ENCODE results near the gene SAMD8. TPM values are rescaled to one million over a fixed set of nuclear protein-coding genes. Genes with fewer than 3 reads are reported as not detected.

The SAMD8 gene
- polyA plus RNA-seq (2013, experiment 1 of 2): 7.3 TPM
- polyA plus RNA-seq (2013, experiment 2 of 2): 7.9 TPM

DNA sequence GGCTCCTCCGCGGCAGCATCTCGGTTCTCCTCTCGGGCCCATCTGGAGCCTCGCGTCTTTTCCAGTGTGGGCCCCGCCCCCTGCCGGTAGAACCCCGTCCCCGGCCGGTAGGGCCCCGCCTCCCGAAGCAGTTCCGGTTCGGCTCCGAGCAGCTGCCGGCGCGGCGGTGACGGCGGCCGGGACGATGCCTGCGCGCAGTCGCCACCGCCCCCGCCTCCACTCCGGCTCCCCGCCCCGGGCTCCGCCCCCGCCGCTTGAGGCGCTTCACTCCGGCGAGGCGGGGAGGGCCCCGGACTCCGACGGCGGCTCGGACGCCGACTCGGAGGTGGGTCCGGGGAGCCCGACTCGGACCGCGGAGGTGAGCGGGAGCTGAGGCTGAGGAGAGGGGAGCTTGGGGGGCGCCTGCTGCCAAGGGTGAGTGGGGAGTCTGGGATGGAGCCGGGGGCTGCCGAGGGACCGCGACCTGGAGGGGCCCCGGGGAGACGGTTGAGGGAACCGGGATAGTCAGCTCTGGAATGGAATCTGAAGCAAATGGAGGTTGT, at the start of gene SAMD8:
TSS of gene SAMD8 (plus strand) at position 292 of the 542 bp plus-strand sequence. CDS start 38,873 bp downstream, outside the sequence.
- DNase-seq: peak; percentile 98
- Histone ChIP-seq H2AK5ac (ENCODE audit: low read length) (peak within 1 kb of the TSS; percentile 11), H2BK120ac (ENCODE audit: low read depth, low read length) (no peak within 1 kb of the TSS), H3K4ac (ENCODE audit: low read depth, low read length) (peak within 1 kb of the TSS; percentile 22), H3K9ac (ENCODE audit: low read length) (peak within 1 kb of the TSS; percentile 88), H3K36me3 (ENCODE audit: control insufficient read depth, insufficient read depth, low read length) (no peaks in the 10 kb centered on the region), H4K5ac (ENCODE audit: low read length) (no peak within 1 kb of the TSS), H3K27me3 (ENCODE audit: insufficient read depth, low read length, poor library complexity) (no peaks in the 10 kb centered on the region), H3K18ac (ENCODE audit: low read length) (peak within 1 kb of the TSS; percentile 33), H3K4me3 (ENCODE audit: low read length) (peak within 1 kb of the TSS; percentile 91), H2BK15ac (replicated peaks; ENCODE audit: low read depth) (no peak within 1 kb of the TSS), H3K4me1 (ENCODE audit: control insufficient read depth, low read depth, low read length) (peaks cover 3% of the 10 kb centered on the region), H3K79me2 (ENCODE audit: control insufficient read depth, insufficient read depth, low read length) (peaks cover 16% of the 10 kb centered on the region), H2BK5ac (ENCODE audit: low read length) (peak within 1 kb of the TSS; percentile 39), H3K23ac (ENCODE audit: low read length) (peak within 1 kb of the TSS; percentile 70), H3K4me2 (ENCODE audit: low read length) (peak within 1 kb of the TSS; percentile 81), H3K27ac (ENCODE audit: low read depth, low read length) (peak within 1 kb of the TSS; percentile 83), H3K56ac (ENCODE audit: low read length) (peak within 1 kb of the TSS; percentile 91), H3K79me1 (ENCODE audit: low read length) (peaks cover 5% of the 10 kb centered on the region), H4K8ac (ENCODE audit: low read depth, low read length) (no peak within 1 kb of the TSS)
- WGBS (ENCODE audit: extremely low coverage, insufficient coverage, low lambda C conversion rate): no CpG with 5 or more reads among the region's 61 CpGs

DNA sequence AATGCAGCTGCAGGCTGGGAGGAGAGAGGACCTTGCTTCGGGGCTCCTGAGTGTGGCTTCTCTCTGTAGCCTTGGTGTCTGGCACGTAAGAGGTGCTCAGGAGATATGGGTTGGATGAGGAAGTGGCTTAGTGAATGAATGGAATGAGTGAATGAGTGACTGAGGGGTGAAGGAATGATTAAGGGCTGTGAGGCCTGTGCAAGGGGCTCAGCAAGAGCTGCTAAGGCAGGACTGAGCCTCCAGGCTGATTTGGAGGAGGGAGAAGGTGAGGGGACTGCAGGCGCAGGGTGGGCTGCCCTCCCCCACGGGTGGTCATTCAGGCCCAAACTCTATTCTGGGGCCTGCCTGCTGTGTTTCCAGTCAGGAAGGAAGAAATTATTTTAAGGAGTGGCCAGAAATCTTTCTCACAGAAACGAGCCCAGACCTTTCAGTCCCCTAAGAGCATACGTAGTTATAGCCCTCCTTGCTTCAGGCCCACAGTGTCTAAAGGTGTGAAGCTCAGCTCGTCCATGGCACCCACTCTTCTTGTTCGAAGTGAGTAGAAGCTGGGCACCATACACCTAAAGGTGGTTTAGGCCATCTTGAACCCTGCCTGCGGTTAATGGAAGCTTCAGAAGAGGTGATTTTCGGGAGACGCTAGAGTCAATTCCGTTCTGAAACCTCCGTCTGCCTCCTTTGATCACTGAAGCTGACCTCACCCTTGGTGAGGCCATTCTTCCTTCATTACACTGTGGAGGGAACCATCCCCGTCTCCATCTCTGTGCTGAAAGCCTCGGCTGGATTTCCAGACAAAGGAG, 49.5 kb upstream of the SAMD8 start:
- H3K4me3 ChIP-seq (ENCODE audit: low read length): no peak overlapping the region
- H2BK15ac ChIP-seq (replicated peaks; ENCODE audit: low read depth): no peak overlapping the region
- H2BK5ac ChIP-seq (ENCODE audit: low read length): no peak overlapping the region
- H3K18ac ChIP-seq (ENCODE audit: low read length): no peak overlapping the region
- DNase-seq: no peak
- no peak overlapping the region for H4K5ac ChIP-seq (ENCODE audit: low read length)
- no peak overlapping the region for H2AK5ac ChIP-seq (ENCODE audit: low read length)
- no peak overlapping the region for H3K9ac ChIP-seq (ENCODE audit: low read length)
- no peak overlapping the region for H2BK120ac ChIP-seq (ENCODE audit: low read depth, low read length)
- no peaks in the 10 kb centered on the region for H3K79me2 ChIP-seq (ENCODE audit: control insufficient read depth, insufficient read depth, low read length)
- H4K8ac ChIP-seq (ENCODE audit: low read depth, low read length): no peak overlapping the region
- H3K23ac ChIP-seq (ENCODE audit: low read length): no peak overlapping the region
- no peak overlapping the region for H3K4me2 ChIP-seq (ENCODE audit: low read length)
- peaks cover 5% of the 10 kb centered on the region for H3K4me1 ChIP-seq (ENCODE audit: control insufficient read depth, low read depth, low read length)
- H3K27ac ChIP-seq (ENCODE audit: low read depth, low read length): no peak overlapping the region
- no peaks in the 10 kb centered on the region for H3K27me3 ChIP-seq (ENCODE audit: insufficient read depth, low read length, poor library complexity)
- WGBS (ENCODE audit: extremely low coverage, insufficient coverage, low lambda C conversion rate): no CpG with 5 or more reads among the region's 15 CpGs
- no peaks in the 10 kb centered on the region for H3K36me3 ChIP-seq (ENCODE audit: control insufficient read depth, insufficient read depth, low read length)
- no peak overlapping the region for H3K56ac ChIP-seq (ENCODE audit: low read length)
- no peak overlapping the region for H3K4ac ChIP-seq (ENCODE audit: low read depth, low read length)
- no peaks in the 10 kb centered on the region for H3K79me1 ChIP-seq (ENCODE audit: low read length)

DNA sequence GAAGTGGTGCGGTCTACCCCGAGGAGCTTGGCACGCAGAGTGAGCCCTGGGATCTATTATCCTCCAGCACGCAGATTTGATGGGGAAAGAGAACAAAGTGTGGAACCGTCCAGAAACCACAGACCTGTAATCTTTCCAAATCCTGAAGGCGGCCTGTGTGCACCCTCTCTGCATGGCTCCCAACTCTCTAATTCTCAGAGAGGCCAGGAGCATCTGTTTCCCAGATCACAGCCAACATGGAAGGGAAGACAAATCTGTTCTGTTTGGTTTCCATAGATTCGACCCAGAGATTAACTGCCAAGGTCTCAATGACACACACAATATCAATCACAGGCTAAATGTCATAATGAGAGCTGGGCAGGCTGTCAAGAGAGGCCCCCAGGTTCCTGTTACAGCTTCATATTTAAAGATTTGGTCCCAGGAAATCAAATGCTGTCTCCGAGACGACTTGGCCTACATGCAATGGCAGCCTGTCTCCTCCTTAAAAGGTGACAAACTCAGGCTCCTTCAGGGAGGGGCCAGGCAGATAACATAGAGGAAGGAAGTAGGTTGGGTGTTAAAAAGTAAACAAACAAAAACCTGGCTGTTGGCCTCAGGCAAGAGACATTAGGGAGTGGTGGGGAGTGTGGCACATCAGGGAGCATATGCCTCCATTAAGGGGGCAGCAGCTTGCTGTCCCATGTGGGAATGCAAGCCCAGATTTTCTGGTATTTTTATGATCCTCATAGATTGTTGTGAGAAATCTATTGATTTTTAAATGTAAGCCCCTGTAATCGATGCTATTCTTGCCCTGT, 48.8 kb upstream of the SAMD8 start:
- no peak overlapping the region for H3K27ac ChIP-seq (ENCODE audit: low read depth, low read length)
- H3K79me1 ChIP-seq (ENCODE audit: low read length): no peaks in the 10 kb centered on the region
- no peak overlapping the region for H4K8ac ChIP-seq (ENCODE audit: low read depth, low read length)
- no peak overlapping the region for H2BK120ac ChIP-seq (ENCODE audit: low read depth, low read length)
- no peak overlapping the region for H4K5ac ChIP-seq (ENCODE audit: low read length)
- H3K4me2 ChIP-seq (ENCODE audit: low read length): no peak overlapping the region
- no peak overlapping the region for H3K23ac ChIP-seq (ENCODE audit: low read length)
- H2AK5ac ChIP-seq (ENCODE audit: low read length): no peak overlapping the region
- no peak overlapping the region for H3K9ac ChIP-seq (ENCODE audit: low read length)
- no peaks in the 10 kb centered on the region for H3K36me3 ChIP-seq (ENCODE audit: control insufficient read depth, insufficient read depth, low read length)
- DNase-seq: peak; percentile 48
- H3K18ac ChIP-seq (ENCODE audit: low read length): no peak overlapping the region
- H3K27me3 ChIP-seq (ENCODE audit: insufficient read depth, low read length, poor library complexity): no peaks in the 10 kb centered on the region
- H3K4me3 ChIP-seq (ENCODE audit: low read length): no peak overlapping the region
- WGBS (ENCODE audit: extremely low coverage, insufficient coverage, low lambda C conversion rate): no CpG with 5 or more reads among the region's 10 CpGs
- no peaks in the 10 kb centered on the region for H3K79me2 ChIP-seq (ENCODE audit: control insufficient read depth, insufficient read depth, low read length)
- H2BK15ac ChIP-seq (replicated peaks; ENCODE audit: low read depth): no peak overlapping the region
- H3K4ac ChIP-seq (ENCODE audit: low read depth, low read length): no peak overlapping the region
- peaks cover 5% of the 10 kb centered on the region for H3K4me1 ChIP-seq (ENCODE audit: control insufficient read depth, low read depth, low read length)
- H2BK5ac ChIP-seq (ENCODE audit: low read length): no peak overlapping the region
- H3K56ac ChIP-seq (ENCODE audit: low read length): no peak overlapping the region

DNA sequence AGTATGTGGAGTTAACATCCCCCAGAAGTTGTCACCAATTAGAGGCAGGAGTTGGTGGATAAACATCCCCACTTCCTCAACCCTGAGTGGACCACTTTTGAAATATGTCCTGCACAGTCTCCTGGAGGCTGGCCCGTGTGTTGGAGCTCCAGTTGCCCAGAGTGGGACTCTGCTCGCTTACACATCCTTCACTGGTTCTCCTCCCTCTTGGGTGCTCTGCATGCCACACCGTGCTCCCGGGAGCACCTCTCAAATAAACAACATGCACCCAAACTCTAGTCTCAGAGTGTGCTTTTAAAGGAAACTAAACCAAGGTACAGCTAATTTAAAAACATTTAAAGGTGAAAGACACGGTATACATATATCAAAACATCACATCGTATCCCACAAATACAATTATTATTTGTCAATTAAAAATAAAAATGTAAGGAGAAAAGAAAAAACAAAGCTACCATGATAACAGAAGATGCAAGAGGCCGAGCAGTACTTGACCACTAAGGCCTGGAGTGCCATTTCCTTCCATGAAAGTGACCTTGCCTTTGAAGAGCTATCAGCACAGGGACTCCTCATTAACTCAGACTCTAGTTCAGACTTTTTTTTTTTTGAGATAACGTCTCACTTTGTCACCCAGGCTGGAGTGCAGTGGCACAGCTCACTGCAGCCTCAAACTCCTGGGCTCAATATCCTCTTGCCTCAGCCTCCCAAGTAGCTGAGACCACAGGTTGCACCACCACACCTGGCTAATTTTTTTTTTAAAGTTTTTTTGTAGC, 47.8 kb upstream of the SAMD8 start:
- no peak overlapping the region for H3K4me2 ChIP-seq (ENCODE audit: low read length)
- no peak overlapping the region for H2BK120ac ChIP-seq (ENCODE audit: low read depth, low read length)
- no peak overlapping the region for H3K56ac ChIP-seq (ENCODE audit: low read length)
- no peak overlapping the region for H2AK5ac ChIP-seq (ENCODE audit: low read length)
- peaks cover 5% of the 10 kb centered on the region for H3K4me1 ChIP-seq (ENCODE audit: control insufficient read depth, low read depth, low read length)
- no peak overlapping the region for H2BK15ac ChIP-seq (replicated peaks; ENCODE audit: low read depth)
- no peak overlapping the region for H3K9ac ChIP-seq (ENCODE audit: low read length)
- H4K5ac ChIP-seq (ENCODE audit: low read length): no peak overlapping the region
- H3K79me1 ChIP-seq (ENCODE audit: low read length): no peaks in the 10 kb centered on the region
- no peak for DNase-seq
- no peak overlapping the region for H3K4ac ChIP-seq (ENCODE audit: low read depth, low read length)
- H3K27me3 ChIP-seq (ENCODE audit: insufficient read depth, low read length, poor library complexity): no peaks in the 10 kb centered on the region
- no CpG with 5 or more reads among the region's 8 CpGs for WGBS (ENCODE audit: extremely low coverage, insufficient coverage, low lambda C conversion rate)
- H3K23ac ChIP-seq (ENCODE audit: low read length): no peak overlapping the region
- no peak overlapping the region for H3K27ac ChIP-seq (ENCODE audit: low read depth, low read length)
- H3K36me3 ChIP-seq (ENCODE audit: control insufficient read depth, insufficient read depth, low read length): no peaks in the 10 kb centered on the region
- no peak overlapping the region for H3K18ac ChIP-seq (ENCODE audit: low read length)
- H3K79me2 ChIP-seq (ENCODE audit: control insufficient read depth, insufficient read depth, low read length): no peaks in the 10 kb centered on the region
- H3K4me3 ChIP-seq (ENCODE audit: low read length): no peak overlapping the region
- H2BK5ac ChIP-seq (ENCODE audit: low read length): no peak overlapping the region
- no peak overlapping the region for H4K8ac ChIP-seq (ENCODE audit: low read depth, low read length)

DNA sequence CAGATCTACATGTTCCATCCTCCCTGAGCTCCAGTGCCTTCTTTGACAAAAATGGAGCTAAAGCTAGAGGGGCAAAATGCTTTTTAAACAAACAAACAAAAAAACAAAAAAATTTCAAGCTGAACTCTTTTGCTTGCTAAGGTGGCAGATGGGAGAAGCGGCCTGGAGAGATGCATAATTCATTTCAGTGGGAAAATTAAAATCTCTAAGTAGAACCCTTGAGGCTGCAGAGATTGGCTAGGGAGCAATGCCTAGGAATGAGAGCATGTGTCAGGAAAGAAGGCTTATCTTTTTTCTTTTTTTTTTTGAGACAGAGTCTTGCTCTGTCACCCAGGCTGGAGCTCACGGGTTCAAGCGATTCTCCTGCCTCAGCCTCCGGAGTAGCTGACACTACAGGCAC, 46.4 kb upstream of the SAMD8 start:
- no peaks in the 10 kb centered on the region for H3K36me3 ChIP-seq (ENCODE audit: control insufficient read depth, insufficient read depth, low read length)
- no peak overlapping the region for H3K4ac ChIP-seq (ENCODE audit: low read depth, low read length)
- no peak overlapping the region for H4K8ac ChIP-seq (ENCODE audit: low read depth, low read length)
- no peaks in the 10 kb centered on the region for H3K79me1 ChIP-seq (ENCODE audit: low read length)
- no peaks in the 10 kb centered on the region for H3K79me2 ChIP-seq (ENCODE audit: control insufficient read depth, insufficient read depth, low read length)
- H2BK120ac ChIP-seq (ENCODE audit: low read depth, low read length): no peak overlapping the region
- H2AK5ac ChIP-seq (ENCODE audit: low read length): no peak overlapping the region
- H3K27me3 ChIP-seq (ENCODE audit: insufficient read depth, low read length, poor library complexity): no peaks in the 10 kb centered on the region
- H2BK15ac ChIP-seq (replicated peaks; ENCODE audit: low read depth): no peak overlapping the region
- H3K4me1 ChIP-seq (ENCODE audit: control insufficient read depth, low read depth, low read length): no peaks in the 10 kb centered on the region
- no CpG with 5 or more reads among the region's 4 CpGs for WGBS (ENCODE audit: extremely low coverage, insufficient coverage, low lambda C conversion rate)
- no peak overlapping the region for H2BK5ac ChIP-seq (ENCODE audit: low read length)
- no peak overlapping the region for H4K5ac ChIP-seq (ENCODE audit: low read length)
- no peak overlapping the region for H3K56ac ChIP-seq (ENCODE audit: low read length)
- H3K18ac ChIP-seq (ENCODE audit: low read length): no peak overlapping the region
- H3K4me2 ChIP-seq (ENCODE audit: low read length): no peak overlapping the region
- DNase-seq: no peak
- no peak overlapping the region for H3K9ac ChIP-seq (ENCODE audit: low read length)
- H3K27ac ChIP-seq (ENCODE audit: low read depth, low read length): no peak overlapping the region
- no peak overlapping the region for H3K4me3 ChIP-seq (ENCODE audit: low read length)
- no peak overlapping the region for H3K23ac ChIP-seq (ENCODE audit: low read length)

Data from mesendoderm (in vitro differentiated cells).